ENCODE data around the gene PCP4. TPM values are rescaled to one million over a fixed set of nuclear protein-coding genes. Genes with fewer than 3 reads are reported as not detected.

Gene PCP4
- 1.8 TPM in 1 of 2 replicates, not detected in the other for total RNA-seq

DNA sequence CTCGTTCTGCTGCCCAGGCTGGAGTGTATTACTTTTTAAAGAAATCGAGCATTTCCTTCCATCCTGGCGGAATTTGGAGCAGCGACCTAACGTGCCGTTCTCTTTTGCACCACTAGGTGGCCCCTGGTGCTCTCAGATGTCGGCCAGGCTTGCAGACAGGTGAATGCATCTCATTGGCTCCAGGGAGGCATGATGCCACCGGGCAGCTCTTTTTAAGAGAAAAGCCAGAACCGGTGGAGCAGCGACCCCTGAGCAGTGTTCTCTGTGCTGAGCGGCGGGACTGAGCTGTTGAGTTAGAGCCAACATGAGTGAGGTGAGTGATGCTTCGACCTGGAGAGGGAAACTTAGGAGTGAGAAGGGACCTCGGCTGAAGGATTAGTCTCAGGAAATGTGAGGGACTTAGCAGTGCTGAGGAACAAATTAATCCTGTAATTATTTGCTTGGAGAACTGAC, at the start of gene PCP4:
TSS of gene PCP4 (plus strand) at position 241 of the 453 bp plus-strand sequence. CDS start at position 305, 64 bp downstream.

Other genes with a start within 250 kb of the PCP4 start
- 0.36 and 0.65 TPM in 2 replicates for gene IGSF5, start 122.3 kb upstream of the PCP4 start, total RNA-seq

Data from hair follicle dermal papilla cell (primary cell).